ENCODE measurements around the gene HBG1.
A peak's percentile ranks its signal among the peaks of the same experiment; 100 is the strongest.
"Not testable (repeated sequence)": the region's sequence is repeated elsewhere in the genome, so short reads cannot be mapped to it uniquely, and the experiment has no call there.

HBG1 gene

DNA sequence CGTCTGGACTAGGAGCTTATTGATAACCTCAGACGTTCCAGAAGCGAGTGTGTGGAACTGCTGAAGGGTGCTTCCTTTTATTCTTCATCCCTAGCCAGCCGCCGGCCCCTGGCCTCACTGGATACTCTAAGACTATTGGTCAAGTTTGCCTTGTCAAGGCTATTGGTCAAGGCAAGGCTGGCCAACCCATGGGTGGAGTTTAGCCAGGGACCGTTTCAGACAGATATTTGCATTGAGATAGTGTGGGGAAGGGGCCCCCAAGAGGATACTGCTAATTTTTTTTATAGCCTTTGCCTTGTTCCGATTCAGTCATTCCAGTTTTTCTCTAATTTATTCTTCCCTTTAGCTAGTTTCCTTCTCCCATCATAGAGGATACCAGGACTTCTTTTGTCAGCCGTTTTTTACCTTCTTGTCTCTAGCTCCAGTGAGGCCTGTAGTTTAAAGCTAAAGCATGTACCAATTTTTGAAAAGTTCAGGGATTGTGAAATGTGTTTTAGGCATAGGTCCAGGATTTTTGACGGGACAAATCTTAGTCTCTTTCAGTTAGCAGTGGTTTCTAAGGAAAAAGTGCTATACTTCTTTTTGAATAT is at the start of gene HBG1:
Gene HBG1 (minus strand): TSS at position 51 of the 590 bp plus-strand sequence. CDS start 53 bp downstream, outside the sequence.
- not testable (repeated sequence) for DNase-seq

DNA sequence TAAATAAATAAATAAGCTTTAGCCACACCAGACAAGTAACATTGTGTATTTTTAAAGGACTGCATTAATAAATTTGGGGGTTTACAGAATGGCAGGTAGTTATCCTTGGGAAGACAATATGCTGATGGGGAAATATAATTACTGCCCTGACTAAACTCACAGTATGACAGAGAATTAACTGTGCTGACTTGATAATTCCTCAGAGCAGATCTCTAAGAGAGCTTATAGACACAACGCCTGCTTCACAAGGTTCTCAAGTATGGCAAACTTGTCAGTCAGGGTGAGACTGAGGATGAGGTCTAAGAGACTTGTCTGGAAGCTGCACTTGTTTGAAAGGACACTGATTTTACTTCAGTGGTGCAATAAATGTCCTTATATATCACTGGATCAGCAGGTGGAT is 48.8 kb upstream of the HBG1 start:
- no peak for DNase-seq

DNA sequence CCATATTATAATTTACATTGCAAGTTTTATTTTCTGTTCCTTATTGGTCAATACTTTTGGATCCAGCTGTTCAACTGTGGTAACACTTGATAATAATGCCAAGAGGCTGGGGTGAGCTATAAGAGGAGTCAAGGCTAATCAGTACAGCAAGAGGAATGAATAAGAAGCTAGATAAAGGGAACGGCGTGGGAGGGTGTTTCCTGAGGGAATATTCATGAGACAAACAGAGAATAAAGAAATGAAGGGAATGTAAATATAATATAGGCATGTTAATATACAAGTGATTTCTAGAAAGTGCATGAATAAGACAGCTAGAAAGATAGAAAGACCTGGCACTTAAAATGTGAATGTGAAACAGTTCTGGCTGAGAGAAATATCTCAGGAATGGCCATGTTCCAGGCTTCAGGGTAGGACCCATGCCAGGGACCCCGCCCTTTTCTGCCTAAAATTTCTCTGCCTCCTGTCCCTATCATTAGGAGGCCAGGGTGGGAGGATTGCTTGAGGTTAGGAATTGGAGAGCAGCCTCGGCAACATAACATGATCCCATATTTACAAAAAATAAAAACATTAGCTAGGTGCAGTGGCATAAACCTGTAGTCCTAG is 48.2 kb upstream of the HBG1 start:
- DNase-seq = no peak

DNA sequence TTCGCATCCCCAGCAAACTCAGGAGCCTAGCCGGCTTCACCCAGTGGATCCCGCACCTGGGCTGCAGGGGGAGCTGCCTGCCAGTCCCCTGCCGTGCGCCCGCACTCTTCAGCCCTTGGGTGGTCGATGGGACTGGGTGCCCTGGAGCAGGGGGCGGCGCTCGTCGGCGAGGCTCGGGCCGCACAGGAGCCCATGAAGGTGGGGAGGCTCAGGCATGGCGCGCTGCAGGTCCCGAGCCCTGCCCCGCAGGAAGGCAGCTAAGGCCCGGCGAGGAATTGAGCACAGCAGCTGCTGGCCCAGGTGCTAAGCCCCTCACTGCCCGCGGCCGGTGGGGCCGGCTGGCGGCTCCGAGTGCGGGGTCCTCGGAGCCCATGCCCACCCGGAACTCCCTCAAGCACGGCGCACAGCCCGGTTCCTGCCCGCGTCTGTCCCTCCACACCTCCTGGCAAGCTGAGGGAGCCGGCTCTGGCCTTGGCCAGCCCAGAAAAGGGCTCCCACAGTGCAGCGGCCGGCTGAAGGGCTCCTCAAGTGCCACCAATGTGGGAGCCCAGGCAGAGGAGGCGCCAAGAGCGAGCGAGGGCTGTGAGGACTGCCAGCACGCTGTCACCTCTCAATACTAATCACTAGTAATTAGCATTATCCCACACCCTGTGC is 44.8 kb upstream of the HBG1 start:
- not testable (repeated sequence) for DNase-seq

DNA sequence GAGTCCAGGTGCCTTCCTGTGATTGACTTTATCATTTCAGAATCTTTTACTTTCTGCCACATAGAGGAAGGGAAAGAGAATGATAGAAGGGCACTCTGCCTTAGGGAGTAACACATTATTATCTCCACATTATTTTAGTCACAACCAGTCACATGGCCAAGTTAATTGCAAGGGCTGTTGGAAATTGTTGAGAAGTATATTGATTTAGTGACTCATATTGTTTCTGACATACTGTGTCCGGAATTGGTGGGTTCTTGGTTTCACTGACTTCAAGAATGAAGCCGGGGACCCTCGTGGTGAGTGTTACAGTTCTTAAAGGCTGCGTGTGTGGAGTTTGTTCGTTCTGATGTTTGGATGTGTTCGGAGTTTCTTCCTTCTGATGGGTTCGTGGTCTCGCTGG is 43.4 kb upstream of the HBG1 start:
- DNase-seq = no peak

DNA sequence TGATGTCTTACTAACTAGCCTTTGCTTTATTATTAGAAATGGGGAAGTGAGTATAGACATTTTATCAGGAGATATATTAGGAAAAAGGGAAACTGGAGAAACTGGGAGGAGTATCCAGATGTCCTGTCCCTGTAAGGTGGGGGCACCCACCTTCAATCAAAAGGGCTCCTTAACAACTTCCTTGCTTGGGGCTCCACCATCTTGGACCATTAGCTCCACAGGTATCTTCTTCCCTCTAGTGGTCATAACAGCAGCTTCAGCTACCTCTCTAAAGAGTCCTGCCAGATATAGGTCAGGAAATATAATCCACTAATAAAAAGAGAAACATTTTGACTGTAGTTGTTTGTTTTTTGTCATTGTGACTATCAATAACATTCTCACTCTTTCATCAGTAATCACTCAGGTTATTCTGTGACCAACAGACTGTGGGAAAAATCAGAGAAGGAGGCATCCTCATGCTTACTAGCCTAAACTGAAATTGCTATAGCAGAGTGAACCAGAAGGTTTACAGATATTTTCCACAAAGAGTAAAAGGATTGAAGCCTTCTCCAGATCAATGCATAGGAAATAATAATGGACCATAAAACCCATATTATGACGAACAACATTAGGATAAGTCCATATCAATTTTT is 41.7 kb upstream of the HBG1 start:
- DNase-seq = no peak

DNA sequence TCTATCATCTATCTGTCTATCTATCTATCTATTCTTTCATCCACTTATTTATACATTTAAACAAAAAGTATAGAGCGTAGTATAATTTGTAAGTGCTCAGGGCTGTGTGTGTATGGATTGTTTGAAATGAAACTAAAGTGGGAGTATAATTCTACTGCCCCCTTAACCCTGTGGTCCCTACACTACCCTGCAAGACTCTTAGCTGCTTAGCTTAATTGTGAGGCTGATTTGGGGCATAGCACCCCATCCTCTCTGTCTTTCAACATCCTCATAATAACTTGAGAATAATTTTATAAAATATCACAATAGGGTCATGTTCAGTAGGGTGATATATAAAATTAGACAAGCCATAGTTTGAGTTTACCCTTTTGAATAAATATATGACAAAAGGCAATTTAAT is 40.4 kb upstream of the HBG1 start:
- DNase-seq = no peak

DNA sequence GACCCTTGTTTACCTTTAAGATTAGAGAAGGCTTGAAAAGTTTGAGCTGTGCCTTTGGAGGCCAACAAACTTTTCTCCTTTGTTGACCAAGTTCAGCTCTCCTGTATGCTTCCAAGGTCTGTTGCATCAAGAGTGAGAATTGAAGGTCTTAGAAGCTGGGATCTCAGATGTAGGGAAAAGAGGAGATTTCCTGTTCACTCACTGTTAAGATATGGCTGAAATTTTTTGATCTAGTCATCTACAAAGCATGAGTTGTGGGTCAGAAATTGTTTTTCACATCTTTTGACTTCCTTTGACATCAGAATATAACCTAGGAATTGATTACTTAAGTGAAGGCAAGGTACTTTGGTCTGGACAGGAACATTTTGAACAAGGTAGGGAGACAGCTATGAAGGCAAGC is 40.0 kb upstream of the HBG1 start:
- no peak for DNase-seq

DNA sequence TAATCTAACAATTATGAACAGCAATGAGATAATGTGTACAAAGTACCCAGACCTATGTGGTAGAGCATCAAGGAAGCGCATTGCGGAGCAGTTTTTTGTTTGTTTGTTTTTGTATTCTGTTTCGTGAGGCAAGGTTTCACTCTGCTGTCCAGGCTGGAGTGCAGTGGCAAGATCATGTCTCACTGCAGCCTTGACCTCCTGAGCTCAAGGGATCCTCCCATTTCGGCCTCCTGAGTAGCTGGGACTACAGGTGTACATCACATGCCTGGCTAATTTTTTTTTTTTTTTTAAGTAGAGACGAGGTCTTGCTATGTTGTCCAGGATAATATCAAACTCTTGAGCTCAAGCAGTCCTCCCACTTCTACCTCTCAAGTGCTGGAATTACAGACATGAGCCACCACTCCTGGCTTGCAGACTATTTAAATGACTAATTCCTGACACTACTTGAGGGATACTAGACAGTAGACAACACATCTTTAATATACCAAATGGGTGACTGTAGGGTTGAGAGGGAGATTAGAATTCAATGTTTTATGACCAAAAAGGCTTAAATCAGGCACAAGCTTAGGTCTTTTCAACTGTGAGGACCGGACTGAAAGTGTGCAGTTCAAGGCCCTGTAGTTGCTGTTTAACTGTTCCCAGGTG is 39.4 kb upstream of the HBG1 start:
- DNase-seq = no peak

DNA sequence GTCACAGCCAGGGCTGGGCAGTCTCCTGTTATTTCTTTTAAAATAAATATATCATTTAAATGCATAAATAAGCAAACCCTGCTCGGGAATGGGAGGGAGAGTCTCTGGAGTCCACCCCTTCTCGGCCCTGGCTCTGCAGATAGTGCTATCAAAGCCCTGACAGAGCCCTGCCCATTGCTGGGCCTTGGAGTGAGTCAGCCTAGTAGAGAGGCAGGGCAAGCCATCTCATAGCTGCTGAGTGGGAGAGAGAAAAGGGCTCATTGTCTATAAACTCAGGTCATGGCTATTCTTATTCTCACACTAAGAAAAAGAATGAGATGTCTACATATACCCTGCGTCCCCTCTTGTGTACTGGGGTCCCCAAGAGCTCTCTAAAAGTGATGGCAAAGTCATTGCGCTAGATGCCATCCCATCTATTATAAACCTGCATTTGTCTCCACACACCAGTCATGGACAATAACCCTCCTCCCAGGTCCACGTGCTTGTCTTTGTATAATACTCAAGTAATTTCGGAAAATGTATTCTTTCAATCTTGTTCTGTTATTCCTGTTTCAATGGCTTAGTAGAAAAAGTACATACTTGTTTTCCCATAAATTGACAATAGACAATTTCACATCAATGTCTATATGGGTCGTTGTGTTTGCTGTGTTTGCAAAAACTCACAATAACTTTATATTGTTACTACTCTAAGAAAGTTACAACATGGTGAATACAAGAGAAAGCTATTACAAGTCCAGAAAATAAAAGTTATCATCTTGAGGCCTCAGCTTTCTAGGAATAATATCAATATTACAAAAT is 38.6 kb upstream of the HBG1 start:
- DNase-seq = no peak

DNA sequence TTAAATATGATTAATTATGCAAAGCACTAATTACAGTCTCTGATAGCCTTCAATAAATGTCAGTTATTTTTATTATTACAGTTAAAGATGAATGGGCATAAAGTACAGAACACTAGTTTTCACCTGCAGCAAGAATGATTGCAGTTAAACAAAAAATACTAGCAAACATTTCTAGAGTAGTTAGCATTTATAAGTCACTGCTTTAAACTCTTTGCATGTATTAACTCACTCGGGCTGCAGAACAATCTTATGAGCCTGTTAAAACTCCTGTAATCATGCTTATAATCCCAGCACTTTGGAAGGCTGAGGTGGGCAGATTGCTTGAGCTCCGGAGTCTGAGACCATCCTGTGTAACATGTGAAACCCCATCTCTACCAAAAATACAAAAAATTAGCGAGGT is 37.2 kb upstream of the HBG1 start:
- DNase-seq = no peak

DNA sequence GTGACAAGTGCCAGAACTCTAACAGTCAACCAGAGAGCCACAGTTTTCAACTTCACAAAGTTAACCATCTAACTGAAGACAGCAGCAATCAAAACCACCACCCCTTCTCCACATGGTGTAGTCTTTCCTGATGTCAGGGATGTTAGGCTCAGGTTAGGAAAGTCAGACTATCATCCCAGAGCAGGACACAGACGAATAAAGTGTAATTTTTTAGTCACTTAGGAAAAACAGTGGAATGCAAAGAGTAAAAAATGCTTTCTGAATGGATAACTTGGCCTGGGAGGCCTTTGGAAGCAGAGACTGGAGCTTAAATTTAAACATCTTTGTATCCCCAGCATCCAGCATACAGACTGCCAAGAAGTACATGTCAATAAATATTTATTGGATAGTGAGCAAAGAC is 36.7 kb upstream of the HBG1 start:
- DNase-seq = no peak

DNA sequence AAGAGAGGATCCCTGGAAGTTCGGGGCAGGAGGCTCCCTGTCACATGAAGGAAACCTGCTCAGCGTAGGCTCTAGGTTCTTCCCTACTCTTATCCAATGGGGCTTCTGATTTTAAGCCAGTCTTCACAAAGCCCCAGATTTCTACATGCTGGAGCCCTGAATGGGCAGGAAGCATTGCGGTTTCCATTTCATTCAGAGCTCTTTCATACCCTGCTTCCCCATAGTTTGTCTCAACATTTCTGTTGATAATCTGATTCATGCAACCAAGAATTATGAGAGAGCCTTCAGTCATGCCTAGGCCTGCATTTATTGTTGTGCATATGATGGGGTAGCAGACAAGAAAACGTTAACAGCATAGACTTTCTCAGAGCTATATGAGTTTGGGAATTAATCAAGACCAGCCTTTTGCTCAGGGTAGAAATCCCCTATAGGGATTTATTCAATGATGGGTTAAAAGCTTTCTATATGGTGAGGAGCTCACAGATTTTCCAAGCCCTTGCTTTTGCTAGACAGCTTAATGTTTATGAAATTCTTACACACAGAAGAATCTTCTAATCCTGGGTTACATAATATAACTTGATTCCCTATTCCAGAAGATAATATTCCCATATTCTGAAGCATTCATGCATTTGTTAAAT is 36.2 kb upstream of the HBG1 start:
- DNase-seq = no peak

DNA sequence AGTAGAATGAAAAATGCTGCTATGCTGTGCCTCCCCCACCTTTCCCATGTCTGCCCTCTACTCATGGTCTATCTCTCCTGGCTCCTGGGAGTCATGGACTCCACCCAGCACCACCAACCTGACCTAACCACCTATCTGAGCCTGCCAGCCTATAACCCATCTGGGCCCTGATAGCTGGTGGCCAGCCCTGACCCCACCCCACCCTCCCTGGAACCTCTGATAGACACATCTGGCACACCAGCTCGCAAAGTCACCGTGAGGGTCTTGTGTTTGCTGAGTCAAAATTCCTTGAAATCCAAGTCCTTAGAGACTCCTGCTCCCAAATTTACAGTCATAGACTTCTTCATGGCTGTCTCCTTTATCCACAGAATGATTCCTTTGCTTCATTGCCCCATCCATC is 35.0 kb upstream of the HBG1 start:
- DNase-seq = no peak

DNA sequence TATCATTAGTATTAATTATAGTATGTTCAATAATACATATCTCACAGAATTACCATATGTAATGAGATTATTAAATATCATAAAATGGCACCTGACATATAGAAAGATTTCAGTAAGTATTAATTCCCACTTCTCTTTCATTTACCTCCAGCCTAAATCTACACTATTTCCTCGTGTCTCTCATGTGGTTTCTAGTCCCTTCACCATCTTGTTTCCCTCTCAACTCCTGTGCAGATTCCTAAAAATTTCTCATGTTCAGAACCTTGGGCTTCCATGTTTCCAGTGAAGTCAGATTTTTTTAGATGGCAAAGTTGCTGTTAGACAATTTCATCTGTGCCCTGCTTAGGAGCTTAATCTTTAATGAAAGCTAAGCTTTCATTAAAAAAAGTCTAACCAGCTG is 34.2 kb upstream of the HBG1 start:
- DNase-seq = no peak

DNA sequence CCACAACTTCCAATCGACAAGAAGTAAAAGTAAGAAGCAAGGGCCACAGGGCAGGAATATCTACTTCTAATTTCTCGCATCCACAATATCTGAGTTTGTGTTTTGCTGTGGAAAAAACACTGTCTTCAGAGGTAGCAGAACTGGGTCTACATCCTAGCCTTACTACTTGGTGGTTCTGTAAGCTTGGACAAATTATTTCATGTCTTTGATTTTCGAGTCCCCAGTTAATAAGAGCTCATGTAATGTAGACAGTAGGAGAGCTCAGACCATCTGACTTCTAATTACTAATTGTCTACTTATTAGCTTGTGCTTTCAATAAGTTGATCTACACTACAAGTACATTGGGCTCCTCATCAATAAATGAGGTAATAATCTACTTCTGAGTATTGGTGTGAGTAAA is 33.4 kb upstream of the HBG1 start:
- no peak for DNase-seq

DNA sequence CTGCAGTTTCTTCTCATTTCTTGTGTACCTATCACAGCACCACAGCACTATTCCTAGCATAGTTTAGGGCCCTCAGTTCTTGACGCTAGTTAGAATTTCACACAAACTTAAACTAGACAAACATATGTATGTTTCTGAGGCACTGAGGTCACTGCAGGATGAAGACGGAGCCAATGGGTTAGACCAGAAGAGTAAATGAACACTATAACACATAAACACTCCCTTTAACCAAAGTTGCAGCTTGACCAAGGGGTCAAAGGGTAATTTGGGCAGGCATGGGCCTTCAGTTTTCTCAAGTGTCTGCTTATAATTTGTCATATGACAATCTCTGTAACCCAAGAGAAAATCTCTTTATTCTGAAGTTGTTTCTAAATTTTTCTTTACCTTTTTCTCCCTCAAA is 33.0 kb upstream of the HBG1 start:
- DNase-seq = no peak

DNA sequence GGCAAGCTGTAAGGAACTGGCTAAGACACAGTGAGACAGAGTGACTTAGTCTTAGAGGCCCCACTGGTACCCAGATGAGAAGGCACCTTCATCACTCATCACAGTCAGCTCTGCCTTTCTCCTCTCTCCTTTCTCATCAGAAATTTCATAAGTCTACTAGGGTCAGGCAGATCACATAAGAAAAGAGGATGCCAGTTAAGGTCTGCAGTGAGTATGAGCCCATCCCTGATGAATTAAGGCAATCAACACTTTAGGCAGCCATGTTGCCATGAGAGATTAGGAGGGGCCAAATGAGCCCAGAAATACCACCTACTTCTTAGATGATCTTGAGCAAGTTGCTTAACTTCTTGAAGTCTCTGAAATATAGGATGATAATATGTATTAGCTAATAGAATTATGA is 31.9 kb upstream of the HBG1 start:
- DNase-seq = no peak

DNA sequence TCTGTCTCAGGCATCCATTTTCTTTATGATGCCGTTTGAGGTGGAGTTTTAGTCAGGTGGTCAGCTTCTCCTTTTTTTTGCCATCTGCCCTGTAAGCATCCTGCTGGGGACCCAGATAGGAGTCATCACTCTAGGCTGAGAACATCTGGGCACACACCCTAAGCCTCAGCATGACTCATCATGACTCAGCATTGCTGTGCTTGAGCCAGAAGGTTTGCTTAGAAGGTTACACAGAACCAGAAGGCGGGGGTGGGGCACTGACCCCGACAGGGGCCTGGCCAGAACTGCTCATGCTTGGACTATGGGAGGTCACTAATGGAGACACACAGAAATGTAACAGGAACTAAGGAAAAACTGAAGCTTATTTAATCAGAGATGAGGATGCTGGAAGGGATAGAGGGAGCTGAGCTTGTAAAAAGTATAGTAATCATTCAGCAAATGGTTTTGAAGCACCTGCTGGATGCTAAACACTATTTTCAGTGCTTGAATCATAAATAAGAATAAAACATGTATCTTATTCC is 31.0 kb upstream of the HBG1 start:
- peak; percentile 19 for DNase-seq

DNA sequence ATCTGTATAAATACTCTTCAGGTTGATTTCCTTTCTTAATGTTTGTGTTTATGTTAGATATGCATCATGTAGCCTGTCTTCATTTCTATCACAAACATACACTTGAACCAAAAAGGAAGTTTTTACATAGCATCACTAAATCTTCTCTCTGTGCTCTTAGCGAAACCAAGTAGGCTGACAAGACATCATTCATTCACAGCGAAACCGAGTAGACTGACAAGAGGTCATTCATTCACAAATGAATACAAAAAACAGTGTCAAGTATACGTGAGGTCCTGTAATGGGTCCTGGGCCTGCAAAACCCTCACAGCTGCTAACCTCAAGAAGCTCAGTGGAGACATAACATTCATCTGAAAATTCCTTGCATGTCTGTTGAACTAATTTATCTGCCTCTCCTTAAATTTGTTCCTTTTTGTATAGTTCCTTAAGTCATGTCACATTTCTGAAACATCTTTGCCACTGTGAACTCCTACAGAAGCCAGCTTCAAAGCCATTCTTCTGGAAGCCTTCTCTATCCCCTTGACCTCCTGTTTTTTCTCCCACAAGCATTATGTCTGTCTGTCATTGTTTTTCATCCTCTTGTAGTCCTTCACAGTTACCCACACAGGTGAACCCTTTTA is 29.9 kb upstream of the HBG1 start:
- DNase-seq = no peak

DNA sequence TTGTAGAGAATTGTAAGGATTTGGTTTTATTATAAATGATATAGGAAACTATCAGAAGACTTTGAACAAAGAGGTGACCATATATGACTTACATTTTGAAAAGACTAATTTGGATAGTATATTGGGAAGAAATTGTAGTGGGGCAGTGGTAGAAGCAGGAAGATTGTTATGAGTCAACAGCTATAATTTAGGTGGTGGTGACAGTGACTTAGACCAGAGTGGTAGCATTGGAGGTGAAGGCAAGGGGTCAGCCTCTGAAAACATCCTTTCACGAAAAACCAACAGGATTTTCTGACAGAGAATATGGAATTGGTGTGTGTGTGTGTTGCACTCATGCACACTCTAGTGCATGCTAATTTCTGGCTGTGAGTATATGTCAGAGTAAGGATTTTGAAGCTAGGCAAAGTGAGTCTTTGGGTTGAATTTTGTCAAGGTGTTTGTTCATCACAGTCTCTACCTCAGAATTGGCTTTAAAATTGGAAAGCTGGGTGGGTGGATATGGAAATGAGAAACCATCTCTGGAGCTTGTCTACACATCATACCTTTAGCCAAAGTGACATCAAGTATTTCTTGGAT is 28.2 kb upstream of the HBG1 start:
- no peak for DNase-seq

Measured in NCI-H774 (cell line).